Nephron (organoid): ENCODE results near the gene EXOC2.
A peak's percentile ranks its signal among the peaks of the same experiment; 100 is the strongest.

Experiments used
- H3K27ac Mint-ChIP-seq, 3 experiments: 2 replicates each; pipeline ENCODE4 v1.8.0; 2020; ENCODE audit warnings: mixed read lengths in 3 of 3, mild to moderate bottlenecking in 2 of 3, moderate library complexity in 1 of 3
- H3K27me3 Mint-ChIP-seq: 2 replicates; pipeline ENCODE4 v1.8.0; 2021; ENCODE audit warnings: low read depth, mild to moderate bottlenecking, moderate library complexity, mixed read lengths
- H3K36me3 Mint-ChIP-seq: 2 replicates; pipeline ENCODE4 v1.8.0; 2020; ENCODE audit warnings: low read depth, mixed read lengths
- H3K4me1 Mint-ChIP-seq: 2 replicates; pipeline ENCODE4 v1.8.0; 2020; ENCODE audit warnings: mixed read lengths
- H3K4me3 Mint-ChIP-seq, 3 experiments: 2 replicates each; pipeline ENCODE4 v1.8.0; 2020; ENCODE audit warnings: mild to moderate bottlenecking in 3 of 3, mixed read lengths in 3 of 3, moderate library complexity in 2 of 3
- H3K9me3 Mint-ChIP-seq: 2 replicates; pipeline ENCODE4 v1.8.0; 2020; ENCODE audit warnings: mixed read lengths
- TF ChIP-seq, protein P1 (sequence below), 3 experiments: fragments of 200-600 bp; sonication (generic); IDR thresholded peaks; one replicate each; pipeline ENCODE4 v1.5.0; 2021; ENCODE audit warnings: antibody characterized with exemption in 3 of 3; ENCODE audit not compliant: unreplicated experiment in 3 of 3

The EXOC2 gene

DNA sequence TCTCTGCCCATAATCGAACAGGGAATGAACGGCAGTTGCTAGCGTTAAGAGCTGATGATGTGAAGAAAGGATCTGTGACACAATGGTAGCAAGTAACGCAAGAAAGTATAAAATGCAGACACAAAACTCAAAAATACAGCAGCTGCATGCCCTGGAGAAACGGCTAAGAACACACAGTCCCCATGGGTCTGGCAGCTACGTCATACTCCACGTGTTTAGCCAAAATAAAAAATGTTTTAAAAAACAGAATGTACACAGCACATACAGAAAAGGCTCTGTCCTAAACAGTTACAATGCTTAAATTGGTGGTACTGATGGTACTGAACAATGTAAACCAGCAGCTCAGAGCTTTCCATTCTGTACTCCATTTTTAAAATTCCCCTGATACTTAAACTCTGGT, 70.5 kb downstream of the EXOC2 start:
- Mint-ChIP-seq H3K4me1 (peaks cover 25% of the 10 kb centered on the region), H3K9me3 (no peaks in the 10 kb centered on the region), H3K36me3 (peaks cover 20% of the 10 kb centered on the region), H3K27ac (no peak overlapping the region), H3K4me3 (no peak overlapping the region), H3K27me3 (no peaks in the 10 kb centered on the region)
- TF ChIP-seq, protein P1, sequence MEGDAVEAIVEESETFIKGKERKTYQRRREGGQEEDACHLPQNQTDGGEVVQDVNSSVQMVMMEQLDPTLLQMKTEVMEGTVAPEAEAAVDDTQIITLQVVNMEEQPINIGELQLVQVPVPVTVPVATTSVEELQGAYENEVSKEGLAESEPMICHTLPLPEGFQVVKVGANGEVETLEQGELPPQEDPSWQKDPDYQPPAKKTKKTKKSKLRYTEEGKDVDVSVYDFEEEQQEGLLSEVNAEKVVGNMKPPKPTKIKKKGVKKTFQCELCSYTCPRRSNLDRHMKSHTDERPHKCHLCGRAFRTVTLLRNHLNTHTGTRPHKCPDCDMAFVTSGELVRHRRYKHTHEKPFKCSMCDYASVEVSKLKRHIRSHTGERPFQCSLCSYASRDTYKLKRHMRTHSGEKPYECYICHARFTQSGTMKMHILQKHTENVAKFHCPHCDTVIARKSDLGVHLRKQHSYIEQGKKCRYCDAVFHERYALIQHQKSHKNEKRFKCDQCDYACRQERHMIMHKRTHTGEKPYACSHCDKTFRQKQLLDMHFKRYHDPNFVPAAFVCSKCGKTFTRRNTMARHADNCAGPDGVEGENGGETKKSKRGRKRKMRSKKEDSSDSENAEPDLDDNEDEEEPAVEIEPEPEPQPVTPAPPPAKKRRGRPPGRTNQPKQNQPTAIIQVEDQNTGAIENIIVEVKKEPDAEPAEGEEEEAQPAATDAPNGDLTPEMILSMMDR (IDR thresholded peaks at IDR 0.05; ENCODE audit: unreplicated experiment in 3 of 3) = no peak

DNA sequence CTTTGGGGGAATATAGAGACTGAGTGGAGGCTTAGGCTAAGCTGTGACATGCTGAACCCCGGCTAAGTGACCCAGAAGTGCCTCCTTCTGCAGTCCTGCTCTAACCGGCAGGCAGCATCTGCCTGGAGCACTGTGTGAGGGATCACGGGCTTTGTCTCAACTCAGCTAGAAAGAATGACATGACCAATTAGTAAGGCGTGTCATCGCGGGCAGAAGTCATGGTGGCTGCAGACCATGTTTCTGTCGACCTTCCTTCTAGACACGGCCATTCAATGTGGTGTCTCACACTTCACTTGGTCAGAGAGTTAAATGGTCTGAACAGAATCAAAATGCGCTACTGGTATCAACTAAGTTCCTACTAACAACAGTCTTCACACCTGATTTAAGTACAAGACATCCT, 71.0 kb downstream of the EXOC2 start:
- no peaks in the 10 kb centered on the region for H3K9me3 Mint-ChIP-seq
- no peak overlapping the region for H3K4me3 Mint-ChIP-seq
- H3K27me3 Mint-ChIP-seq = no peaks in the 10 kb centered on the region
- TF ChIP-seq, protein P1 (IDR thresholded peaks at IDR 0.05; ENCODE audit: unreplicated experiment in 3 of 3) = no peak
- H3K36me3 Mint-ChIP-seq = peaks cover 25% of the 10 kb centered on the region
- peaks cover 25% of the 10 kb centered on the region for H3K4me1 Mint-ChIP-seq
- no peak overlapping the region for H3K27ac Mint-ChIP-seq

DNA sequence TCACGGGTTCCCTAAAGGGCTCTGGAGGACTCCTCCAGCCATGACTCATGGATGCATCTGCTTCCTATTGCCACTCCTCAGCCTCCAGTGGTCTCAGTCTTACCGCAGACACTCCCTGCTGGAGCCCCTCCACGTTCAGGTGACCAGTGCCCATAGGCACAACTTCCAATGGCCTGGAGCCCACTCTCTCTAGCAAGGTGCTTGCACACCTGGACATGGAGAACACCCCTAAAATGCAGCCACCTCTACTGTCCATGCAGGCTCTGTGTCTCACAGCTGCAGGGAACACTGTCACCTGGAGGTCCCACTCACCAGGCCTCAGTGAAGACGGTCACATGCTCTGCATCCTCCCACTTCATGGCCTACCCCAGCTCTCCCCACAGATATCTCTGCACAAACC, 72.0 kb downstream of the EXOC2 start:
- Mint-ChIP-seq H3K4me1 (peaks cover 18% of the 10 kb centered on the region), H3K4me3 (no peak overlapping the region), H3K9me3 (no peaks in the 10 kb centered on the region), H3K36me3 (peaks cover 27% of the 10 kb centered on the region), H3K27ac (peak overlapping the region in 1 of 3 experiments; percentile 11), H3K27me3 (no peaks in the 10 kb centered on the region)
- TF ChIP-seq, protein P1 (IDR thresholded peaks at IDR 0.05; ENCODE audit: unreplicated experiment in 3 of 3) = no peak

DNA sequence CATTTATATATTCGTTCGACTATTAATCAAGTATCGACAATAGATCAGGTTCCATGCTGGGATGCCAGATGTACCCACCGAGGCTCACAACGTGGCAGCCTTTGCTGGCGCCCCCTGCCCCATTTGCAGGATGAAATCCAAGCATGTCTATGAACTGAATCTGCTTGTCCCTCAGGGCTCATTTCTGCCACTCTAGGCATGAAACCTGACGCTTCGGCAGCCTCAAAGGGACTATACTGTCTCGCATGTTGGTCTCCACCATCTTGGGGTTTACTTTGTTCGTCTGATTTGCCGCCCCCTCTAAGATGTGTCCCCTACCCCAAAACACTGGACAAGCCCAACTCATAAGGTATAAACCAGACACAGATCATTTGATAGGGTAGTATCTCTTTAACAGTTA, 72.8 kb downstream of the EXOC2 start:
- Mint-ChIP-seq H3K36me3 (peaks cover 32% of the 10 kb centered on the region), H3K27me3 (no peaks in the 10 kb centered on the region), H3K9me3 (no peaks in the 10 kb centered on the region), H3K4me1 (peaks cover 11% of the 10 kb centered on the region), H3K27ac (peak overlapping the region in 1 of 3 experiments; percentile 35), H3K4me3 (no peak overlapping the region)
- TF ChIP-seq, protein P1 (IDR thresholded peaks at IDR 0.05; ENCODE audit: unreplicated experiment in 3 of 3) = no peak

DNA sequence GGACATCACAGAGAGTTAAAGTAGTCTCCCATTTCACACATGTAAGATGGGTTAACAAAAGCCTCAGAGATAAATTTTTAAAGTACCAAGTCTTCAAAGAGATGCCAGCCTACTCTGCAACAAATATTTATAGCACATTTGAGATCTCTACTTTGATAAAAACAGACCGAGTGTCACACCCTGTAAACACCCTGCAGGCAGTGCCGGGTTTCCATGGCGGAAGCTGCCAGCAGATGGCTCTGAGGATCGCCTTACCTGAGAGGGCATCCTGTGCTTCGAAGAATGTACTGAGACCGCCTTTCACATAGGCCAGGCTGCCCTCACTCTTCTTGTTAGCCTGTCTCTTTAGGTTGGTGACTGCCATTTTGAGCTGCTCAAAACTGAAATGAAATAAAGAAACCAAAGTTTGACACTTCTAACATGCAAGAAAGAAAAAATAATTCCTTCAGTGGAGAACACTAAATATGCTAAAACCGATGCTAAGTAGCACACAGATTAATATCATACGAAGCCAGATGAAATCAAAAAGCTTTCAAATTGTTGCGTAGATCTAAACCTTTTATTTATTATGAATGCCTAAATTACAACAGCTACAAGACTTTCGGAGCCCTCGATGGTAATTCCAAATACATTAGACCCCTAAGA, 75.4 kb downstream of the EXOC2 start:
- Mint-ChIP-seq H3K4me3 (no peak overlapping the region), H3K27me3 (no peaks in the 10 kb centered on the region), H3K36me3 (peaks cover 32% of the 10 kb centered on the region), H3K4me1 (peaks cover 4% of the 10 kb centered on the region), H3K27ac (no peak overlapping the region), H3K9me3 (no peaks in the 10 kb centered on the region)
- TF ChIP-seq, protein P1 (IDR thresholded peaks at IDR 0.05; ENCODE audit: unreplicated experiment in 3 of 3) = no peak

DNA sequence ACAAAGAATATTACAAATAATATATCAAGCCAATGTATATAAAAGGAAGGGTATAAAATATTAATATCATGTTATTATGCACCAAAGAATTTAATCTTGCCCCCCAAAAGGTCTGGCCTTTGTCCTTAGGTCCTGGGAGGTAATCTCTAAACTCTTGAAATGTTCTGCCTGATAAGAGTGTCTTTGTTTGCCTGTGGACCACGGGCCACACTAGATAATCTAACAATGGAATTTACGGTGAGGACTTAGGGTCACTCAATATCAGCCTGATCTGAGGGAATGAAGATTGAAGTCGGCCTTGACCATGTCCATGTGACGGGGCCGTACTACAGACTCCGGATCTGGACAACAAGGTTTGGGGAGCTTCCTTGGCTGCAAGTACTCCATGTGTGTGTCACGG, 79.0 kb downstream of the EXOC2 start:
- Mint-ChIP-seq H3K27me3 (no peaks in the 10 kb centered on the region), H3K36me3 (peaks cover 27% of the 10 kb centered on the region), H3K9me3 (no peaks in the 10 kb centered on the region), H3K4me1 (no peaks in the 10 kb centered on the region), H3K27ac (no peak overlapping the region), H3K4me3 (no peak overlapping the region)
- TF ChIP-seq, protein P1 (IDR thresholded peaks at IDR 0.05; ENCODE audit: unreplicated experiment in 3 of 3) = no peak
